ENCODE data around the gene ARMH3.

ARMH3 gene

DNA sequence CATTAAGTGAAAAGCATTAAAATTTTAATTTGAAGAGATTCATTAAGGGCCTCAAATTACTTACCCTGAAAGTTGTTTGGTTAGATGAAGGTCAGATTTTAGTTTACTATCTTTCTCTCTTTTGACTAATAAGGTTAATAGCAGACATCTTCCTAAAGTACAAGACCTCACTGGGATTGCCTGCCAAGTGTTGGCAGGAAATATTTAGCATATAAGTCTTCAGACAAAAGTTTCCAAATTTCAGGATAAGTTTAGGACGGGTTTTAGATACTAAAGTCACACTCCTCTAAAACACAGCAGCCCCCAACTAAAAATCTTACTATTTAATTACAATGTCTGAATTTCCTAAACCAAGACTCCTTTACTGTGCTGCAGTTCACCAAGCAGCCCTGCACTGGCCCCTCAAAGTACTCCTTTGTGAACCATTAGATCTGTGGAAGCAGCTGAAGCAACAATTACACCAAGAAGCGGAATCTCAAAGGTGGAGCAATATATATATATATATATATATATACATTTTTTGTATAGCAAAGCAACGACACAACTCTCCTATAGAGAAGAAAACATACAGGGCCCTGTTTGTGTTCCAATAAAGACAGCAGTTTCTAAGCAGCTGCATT, 121.2 kb downstream of the ARMH3 start:
- DNase-seq (ENCODE audit: extremely low read depth, insufficient read length): no peak
- no peak overlapping the region for H3K4me3 ChIP-seq (replicated peaks; ENCODE audit: low read depth, low read length)
- no peaks in the 10 kb centered on the region; the same call in 1 of the 2 replicates for H3K36me3 ChIP-seq (ENCODE audit: control insufficient read depth, insufficient read depth, low read length)
- TF ChIP-seq, protein P1, sequence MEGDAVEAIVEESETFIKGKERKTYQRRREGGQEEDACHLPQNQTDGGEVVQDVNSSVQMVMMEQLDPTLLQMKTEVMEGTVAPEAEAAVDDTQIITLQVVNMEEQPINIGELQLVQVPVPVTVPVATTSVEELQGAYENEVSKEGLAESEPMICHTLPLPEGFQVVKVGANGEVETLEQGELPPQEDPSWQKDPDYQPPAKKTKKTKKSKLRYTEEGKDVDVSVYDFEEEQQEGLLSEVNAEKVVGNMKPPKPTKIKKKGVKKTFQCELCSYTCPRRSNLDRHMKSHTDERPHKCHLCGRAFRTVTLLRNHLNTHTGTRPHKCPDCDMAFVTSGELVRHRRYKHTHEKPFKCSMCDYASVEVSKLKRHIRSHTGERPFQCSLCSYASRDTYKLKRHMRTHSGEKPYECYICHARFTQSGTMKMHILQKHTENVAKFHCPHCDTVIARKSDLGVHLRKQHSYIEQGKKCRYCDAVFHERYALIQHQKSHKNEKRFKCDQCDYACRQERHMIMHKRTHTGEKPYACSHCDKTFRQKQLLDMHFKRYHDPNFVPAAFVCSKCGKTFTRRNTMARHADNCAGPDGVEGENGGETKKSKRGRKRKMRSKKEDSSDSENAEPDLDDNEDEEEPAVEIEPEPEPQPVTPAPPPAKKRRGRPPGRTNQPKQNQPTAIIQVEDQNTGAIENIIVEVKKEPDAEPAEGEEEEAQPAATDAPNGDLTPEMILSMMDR (IDR thresholded peaks at IDR 0.05; ENCODE audit: insufficient read depth, low read length, poor library complexity, severe bottlenecking): no peak
- no peaks in the 10 kb centered on the region for H3K27me3 ChIP-seq (replicated peaks; ENCODE audit: control insufficient read depth, insufficient read depth, low read length)

DNA sequence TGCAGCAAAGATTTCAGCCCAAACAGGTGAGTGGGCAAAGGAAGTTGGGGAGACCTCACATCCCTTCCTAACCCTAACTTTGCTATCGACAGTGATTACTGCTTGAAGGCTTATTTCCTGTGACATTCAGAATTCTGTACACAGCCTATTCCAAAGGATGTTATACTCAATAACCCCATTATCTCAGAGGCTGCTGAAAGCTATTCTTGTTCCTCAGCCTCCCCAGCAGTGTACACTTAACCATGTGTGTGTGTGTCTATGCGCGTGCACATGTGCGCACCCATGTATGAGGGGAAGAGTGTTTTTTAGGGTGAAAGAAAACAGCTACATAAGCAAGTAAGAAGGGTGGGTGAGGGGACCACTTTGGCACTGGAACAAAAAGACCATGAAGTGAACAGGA, 122.0 kb downstream of the ARMH3 start:
- H3K27me3 ChIP-seq (replicated peaks; ENCODE audit: control insufficient read depth, insufficient read depth, low read length): no peaks in the 10 kb centered on the region
- TF ChIP-seq, protein P1 (IDR thresholded peaks at IDR 0.05; ENCODE audit: insufficient read depth, low read length, poor library complexity, severe bottlenecking): no peak
- no peaks in the 10 kb centered on the region; the same call in 1 of the 2 replicates for H3K36me3 ChIP-seq (ENCODE audit: control insufficient read depth, insufficient read depth, low read length)
- no peak overlapping the region for H3K4me3 ChIP-seq (replicated peaks; ENCODE audit: low read depth, low read length)
- no peak for DNase-seq (ENCODE audit: extremely low read depth, insufficient read length)

DNA sequence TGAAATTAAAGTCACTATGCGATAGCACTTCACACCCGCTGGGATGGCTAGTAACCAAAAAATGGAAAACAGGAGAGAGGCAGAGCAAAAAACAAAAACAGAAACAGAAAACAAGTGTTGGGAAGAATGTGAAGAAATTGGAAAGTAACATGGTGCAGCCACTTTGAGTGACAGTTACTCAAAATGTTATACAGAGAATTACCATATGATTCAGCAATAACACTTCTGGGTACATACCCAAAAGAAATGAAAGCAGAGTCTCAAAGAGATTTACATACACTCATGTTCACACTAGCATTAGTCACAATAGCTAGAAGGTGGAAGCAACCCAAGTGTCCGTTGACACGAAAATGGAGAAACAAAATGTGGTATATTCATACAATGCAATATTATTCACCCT, 123.8 kb downstream of the ARMH3 start:
- H3K36me3 ChIP-seq (ENCODE audit: control insufficient read depth, insufficient read depth, low read length): no peaks in the 10 kb centered on the region
- DNase-seq (ENCODE audit: extremely low read depth, insufficient read length): no peak
- no peaks in the 10 kb centered on the region for H3K27me3 ChIP-seq (replicated peaks; ENCODE audit: control insufficient read depth, insufficient read depth, low read length)
- no peak overlapping the region for H3K4me3 ChIP-seq (replicated peaks; ENCODE audit: low read depth, low read length)
- TF ChIP-seq, protein P1 (IDR thresholded peaks at IDR 0.05; ENCODE audit: insufficient read depth, low read length, poor library complexity, severe bottlenecking): no peak

DNA sequence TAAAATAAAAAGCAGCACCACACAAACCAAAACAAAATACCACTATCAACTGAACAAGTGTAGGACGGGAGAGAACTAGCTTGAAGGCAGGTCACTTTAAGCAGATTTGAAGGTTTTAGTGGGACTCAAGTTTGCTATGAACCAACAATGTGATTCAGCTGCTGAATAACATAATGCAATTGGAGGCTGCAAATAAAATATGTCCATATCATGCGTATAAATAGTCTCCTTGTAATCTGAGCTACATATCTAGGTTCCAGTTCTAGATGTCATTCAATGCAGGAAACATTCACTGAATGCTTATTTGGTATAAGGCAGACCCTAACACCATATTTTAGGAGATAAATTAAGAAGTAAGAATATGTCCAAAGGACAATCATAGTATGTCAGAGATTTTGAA, 130.9 kb downstream of the ARMH3 start:
- no peaks in the 10 kb centered on the region for H3K27me3 ChIP-seq (replicated peaks; ENCODE audit: control insufficient read depth, insufficient read depth, low read length)
- no peak overlapping the region for H3K4me3 ChIP-seq (replicated peaks; ENCODE audit: low read depth, low read length)
- no peaks in the 10 kb centered on the region for H3K36me3 ChIP-seq (ENCODE audit: control insufficient read depth, insufficient read depth, low read length)
- TF ChIP-seq, protein P1 (IDR thresholded peaks at IDR 0.05; ENCODE audit: insufficient read depth, low read length, poor library complexity, severe bottlenecking): no peak
- DNase-seq (ENCODE audit: extremely low read depth, insufficient read length): no peak

DNA sequence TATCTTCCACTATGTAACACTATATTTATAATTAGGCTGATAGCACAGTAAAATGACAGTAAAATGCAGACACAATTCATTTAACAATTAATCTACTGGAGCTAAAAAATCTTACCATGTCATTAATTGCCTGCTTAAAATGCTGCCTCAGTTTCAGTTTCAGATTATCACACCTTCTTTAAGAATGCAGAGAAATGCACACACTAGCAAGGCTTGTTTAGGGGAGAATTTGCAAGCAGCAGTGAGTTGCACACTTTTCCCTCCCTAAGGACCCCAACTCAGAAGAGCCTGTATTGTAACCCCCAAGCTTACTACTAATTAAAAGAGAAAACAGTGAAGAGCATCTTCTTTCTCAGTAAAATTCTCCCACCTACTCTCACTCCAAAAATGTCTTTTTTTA, 132.7 kb downstream of the ARMH3 start:
- no peak for DNase-seq (ENCODE audit: extremely low read depth, insufficient read length)
- Histone ChIP-seq H3K36me3 (ENCODE audit: control insufficient read depth, insufficient read depth, low read length) (no peaks in the 10 kb centered on the region), H3K27me3 (replicated peaks; ENCODE audit: control insufficient read depth, insufficient read depth, low read length) (no peaks in the 10 kb centered on the region), H3K4me3 (replicated peaks; ENCODE audit: low read depth, low read length) (no peak overlapping the region)
- TF ChIP-seq, protein P1 (IDR thresholded peaks at IDR 0.05; ENCODE audit: insufficient read depth, low read length, poor library complexity, severe bottlenecking): no peak

DNA sequence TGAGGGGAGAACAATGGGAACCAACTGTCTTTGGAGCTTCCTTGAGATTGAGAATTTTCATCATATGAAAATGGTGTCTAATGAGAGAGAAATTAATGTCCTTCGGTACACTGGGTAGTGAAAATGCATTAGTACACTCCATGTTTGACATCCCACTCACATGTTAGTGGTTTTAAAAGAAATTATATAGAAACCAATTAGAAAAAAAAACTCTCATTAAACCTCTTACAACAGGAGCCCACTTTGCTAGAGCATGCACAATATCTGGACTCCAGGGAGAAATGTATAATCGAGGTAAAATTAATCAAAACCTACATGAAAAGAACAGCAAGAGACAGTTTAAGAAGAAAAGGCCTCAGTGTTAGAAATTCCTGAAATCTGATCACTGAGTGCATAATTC, 133.1 kb downstream of the ARMH3 start:
- DNase-seq (ENCODE audit: extremely low read depth, insufficient read length): no peak
- Histone ChIP-seq H3K36me3 (ENCODE audit: control insufficient read depth, insufficient read depth, low read length) (no peaks in the 10 kb centered on the region), H3K4me3 (replicated peaks; ENCODE audit: low read depth, low read length) (no peak overlapping the region), H3K27me3 (replicated peaks; ENCODE audit: control insufficient read depth, insufficient read depth, low read length) (no peaks in the 10 kb centered on the region)
- TF ChIP-seq, protein P1 (IDR thresholded peaks at IDR 0.05; ENCODE audit: insufficient read depth, low read length, poor library complexity, severe bottlenecking): no peak
